GM18498 (cell line): ENCODE measurements around the gene LPCAT2.

Experiments used
- ATAC-seq: cut with Tn5 transposase; IDR thresholded peaks from one replicate; pipeline ENCODE4 v1.9.1; 2021; ENCODE audit warnings: mild to moderate bottlenecking, moderate library complexity; ENCODE audit not compliant: unreplicated experiment

LPCAT2 gene

GRCh38 chr16:55480228-55480655 lies 28.6 kb upstream of the LPCAT2 start:
- ATAC-seq: no peak

DNA sequence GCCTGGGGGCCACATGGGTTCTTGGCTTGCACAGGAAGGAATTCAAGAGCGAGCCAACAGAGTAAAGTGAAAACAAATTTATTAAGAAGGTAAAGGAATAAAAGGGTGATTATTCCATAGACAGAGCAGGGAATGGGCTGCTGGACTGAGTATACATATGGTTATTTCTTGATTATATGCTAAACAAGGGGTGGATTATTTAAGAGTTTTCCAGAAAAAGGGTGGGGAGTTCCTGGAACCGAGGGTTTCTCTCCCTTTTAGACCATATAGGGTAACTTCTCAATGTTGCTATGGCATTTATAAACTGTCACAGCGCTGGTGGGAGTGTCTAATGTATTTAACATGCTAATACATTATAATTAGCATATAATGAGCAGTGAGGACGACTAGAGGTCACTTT lies 27.8 kb upstream of the LPCAT2 start:
- no peak for ATAC-seq

- no peak for ATAC-seq
Measured at GRCh38 chr16:55482056-55482455, 26.8 kb upstream of the LPCAT2 start.

DNA sequence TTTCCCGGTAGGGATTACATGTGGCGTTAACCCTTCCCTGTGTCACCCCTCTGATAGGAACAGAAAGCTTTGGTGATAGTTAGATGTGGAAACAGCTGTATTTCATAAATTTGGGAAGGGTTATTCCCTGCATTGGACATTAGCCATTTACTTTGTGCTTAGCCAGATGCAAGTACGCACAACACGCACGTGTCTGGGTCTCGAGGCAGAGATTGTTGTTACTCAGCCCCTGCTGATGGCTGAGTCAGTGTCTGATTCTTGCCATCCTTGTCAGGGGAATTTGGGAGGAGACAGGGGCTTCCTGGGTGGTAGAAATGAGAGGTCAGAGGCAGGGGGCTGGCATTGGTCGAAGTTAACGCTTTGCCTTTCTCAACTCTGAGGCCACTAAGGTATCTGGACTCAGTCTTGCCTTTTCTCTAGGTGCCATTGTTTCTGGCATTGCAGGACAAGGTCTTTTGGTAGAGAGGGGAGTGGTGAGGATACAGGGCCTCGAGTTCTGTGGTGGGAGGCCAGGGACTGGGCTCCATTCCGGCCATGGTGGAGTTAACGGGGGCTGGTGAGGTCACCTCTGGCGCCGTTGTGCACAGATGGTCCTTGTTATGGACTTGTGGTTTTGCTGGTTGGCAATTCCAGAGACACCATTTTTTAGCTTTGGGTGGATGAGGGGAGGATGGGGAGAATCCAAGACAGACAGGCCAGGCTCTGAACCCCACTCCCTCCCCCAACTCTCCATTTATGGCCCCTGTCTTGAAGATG lies 21.6 kb upstream of the LPCAT2 start:
- no peak for ATAC-seq

DNA sequence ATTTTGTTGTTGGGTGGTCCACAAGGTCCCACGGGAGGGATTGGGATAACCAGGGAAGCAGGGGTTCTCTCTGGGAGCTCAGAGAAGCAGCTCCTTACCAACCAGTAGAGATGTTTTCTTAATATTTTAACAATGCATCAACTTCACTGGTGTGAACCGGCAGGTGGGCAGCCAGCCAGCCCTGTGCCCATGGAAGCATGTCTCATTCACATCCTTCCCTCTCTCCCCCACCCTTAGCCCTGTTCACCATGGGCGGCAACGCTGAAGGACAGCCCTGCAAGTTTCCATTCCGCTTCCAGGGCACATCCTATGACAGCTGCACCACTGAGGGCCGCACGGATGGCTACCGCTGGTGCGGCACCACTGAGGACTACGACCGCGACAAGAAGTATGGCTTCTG lies 20.6 kb upstream of the LPCAT2 start:
- no peak for ATAC-seq

DNA sequence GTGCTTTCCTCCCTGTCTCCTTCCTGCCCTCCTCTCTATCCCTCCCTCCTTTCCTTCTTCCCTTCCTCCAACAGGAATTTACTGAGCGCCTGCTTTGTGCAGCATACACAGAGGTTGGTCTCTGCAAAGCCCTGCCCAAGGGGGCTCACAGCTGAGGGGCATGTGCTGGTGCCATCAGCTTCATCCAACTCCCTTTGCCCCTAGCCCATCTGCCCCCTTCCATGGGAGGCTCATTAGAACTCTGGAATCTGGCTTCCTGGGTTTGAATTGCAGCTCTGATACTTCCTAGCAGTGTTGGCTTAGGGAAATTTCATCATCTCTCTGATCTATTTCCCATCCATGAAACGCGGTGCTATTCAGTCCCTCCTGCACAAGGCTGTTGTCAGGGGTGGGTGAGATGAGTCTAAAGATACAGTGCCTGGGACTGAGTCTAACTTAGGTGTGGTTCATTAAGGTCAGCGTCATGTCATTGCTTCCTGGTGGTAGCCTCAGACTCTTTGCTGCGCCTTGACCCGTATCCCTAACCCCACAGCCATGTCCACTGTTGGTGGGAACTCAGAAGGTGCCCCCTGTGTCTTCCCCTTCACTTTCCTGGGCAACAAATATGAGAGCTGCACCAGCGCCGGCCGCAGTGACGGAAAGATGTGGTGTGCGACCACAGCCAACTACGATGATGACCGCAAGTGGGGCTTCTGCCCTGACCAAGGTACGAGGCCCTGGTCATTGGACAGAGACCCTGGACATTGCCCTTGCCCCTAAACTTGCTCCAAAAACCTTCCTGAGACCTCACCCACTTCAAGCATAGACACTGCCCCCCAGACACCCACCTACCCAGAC lies 19.5 kb upstream of the LPCAT2 start:
- no peak for ATAC-seq

GRCh38 chr16:55489956-55490265 lies 19.0 kb upstream of the LPCAT2 start:
- ATAC-seq: no peak

- ATAC-seq: no peak
Measured at GRCh38 chr16:55490301-55490700, 18.6 kb upstream of the LPCAT2 start.

DNA sequence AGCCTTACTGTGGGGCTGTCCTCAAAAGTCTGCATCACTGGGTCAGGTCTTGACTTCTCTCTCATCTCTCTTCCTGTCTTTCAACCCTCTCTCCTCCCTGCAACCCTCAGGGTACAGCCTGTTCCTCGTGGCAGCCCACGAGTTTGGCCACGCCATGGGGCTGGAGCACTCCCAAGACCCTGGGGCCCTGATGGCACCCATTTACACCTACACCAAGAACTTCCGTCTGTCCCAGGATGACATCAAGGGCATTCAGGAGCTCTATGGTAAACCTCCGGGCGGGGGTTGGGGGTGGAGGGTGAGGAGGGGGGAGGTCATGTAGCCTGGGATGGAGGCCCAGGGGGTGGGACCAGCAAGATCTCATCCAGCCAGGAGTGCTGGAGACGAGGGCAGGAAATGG lies 17.2 kb upstream of the LPCAT2 start:
- ATAC-seq: no peak

- ATAC-seq: no peak
Measured at GRCh38 chr16:55492756-55493380, 16.0 kb upstream of the LPCAT2 start.

- no peak for ATAC-seq
Measured at GRCh38 chr16:55494994-55495421, 13.9 kb upstream of the LPCAT2 start.

- no peak for ATAC-seq
Measured at GRCh38 chr16:55495616-55496289, 13.1 kb upstream of the LPCAT2 start.

DNA sequence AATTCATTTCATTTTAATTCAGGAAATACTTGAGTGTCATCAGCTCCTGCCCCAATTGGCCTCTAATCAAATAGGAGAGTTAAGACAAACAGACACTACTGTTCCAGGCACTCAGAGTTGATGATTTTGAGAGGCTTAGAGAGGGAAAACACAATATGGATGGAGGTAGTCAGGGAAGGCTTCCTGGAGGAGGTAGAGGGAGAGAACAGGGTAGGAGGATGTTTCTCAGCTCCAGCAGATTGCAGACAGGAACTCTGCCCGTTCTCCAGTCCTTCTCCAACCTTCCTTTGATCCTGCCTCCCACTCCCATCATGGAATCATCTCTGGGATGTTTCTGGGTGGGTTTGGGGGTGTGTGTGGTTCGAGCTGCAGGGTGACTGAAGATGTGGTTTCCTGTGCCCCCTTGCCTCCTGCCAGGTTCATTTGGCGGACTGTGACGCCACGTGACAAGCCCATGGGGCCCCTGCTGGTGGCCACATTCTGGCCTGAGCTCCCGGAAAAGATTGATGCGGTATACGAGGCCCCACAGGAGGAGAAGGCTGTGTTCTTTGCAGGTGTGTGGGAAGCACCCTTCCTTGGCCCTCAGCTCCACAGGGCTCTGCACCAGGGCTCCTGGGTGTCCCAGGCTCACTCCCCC lies 12.2 kb upstream of the LPCAT2 start:
- no peak for ATAC-seq

DNA sequence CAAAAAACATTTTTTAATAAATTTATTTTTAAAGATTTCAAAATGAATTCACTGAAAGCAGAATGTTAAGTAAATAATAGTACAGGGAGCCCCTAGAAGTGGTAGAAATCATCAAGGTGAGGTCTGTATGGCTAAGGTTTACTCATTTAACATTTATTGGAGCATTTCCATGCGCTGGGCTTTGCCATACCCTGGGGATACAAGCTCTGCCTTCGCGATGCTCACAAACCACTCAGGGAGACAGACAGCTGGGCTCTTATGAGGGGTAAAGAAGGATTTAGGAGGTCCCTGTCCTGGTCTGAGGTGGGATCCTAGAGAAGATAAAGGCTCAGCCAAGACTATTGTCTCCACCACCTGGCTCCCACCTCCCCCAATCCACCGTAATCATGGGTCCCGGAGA lies 11.3 kb upstream of the LPCAT2 start:
- no peak for ATAC-seq

DNA sequence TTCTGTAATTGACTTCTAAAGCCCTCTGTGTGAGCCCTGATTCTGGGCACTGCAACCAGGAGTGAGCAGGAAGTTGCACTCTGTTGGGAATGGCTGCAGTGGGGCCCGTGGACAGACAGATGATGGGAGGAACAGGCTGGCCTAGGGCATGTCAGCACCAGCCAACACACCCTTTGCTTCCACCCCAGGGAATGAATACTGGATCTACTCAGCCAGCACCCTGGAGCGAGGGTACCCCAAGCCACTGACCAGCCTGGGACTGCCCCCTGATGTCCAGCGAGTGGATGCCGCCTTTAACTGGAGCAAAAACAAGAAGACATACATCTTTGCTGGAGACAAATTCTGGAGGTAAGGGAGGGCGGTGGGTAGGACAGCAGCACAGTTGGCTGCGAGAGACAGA lies 10.8 kb upstream of the LPCAT2 start:
- no peak for ATAC-seq

DNA sequence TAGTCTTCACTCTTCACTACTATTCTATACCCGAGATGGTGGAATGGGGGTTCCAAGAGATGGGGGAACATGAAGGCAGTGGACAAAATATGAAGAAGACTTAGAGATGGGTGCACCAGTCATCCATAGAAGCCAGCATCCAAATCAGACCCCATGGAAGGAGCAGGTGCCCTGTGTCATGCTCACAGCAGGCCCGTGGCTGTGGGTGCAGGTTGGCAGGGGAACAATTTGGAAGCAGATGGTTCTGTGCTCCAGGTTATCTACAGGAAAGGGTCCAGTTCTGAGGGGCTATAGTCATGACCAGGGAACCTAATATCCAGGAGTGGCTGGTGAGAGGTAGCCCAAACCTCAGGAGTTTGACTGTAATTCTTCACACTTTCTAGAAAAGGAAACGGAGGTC lies 9.6 kb upstream of the LPCAT2 start:
- ATAC-seq: no peak

DNA sequence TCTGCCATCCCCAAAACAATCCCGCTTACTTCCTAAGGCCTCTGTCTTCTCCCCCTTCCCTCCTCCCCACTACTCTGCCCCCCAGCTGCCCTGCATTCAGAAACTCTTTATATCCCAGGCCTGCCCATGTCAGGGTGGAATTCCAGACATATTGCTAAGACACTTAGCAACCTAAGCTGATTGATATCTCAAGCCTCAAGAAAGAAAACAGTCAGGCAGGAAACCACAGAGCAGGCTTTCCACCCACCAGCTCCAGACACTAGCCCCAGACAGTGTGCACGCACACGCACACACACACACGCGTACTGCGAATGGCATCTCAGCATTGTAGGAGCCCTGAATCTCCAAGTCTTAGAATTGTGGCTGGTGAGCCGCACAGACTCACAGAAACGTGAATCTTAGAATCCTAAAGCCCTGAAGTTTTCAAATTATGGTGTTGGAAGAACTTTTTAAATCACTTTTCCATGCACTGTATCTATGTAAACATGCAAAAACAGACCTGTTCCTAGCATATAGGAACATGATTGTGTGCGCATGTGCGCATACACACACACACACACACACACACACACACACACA lies 8.8 kb upstream of the LPCAT2 start:
- ATAC-seq: no peak

- ATAC-seq: no peak
Measured at GRCh38 chr16:55500530-55501011, 8.3 kb upstream of the LPCAT2 start.

DNA sequence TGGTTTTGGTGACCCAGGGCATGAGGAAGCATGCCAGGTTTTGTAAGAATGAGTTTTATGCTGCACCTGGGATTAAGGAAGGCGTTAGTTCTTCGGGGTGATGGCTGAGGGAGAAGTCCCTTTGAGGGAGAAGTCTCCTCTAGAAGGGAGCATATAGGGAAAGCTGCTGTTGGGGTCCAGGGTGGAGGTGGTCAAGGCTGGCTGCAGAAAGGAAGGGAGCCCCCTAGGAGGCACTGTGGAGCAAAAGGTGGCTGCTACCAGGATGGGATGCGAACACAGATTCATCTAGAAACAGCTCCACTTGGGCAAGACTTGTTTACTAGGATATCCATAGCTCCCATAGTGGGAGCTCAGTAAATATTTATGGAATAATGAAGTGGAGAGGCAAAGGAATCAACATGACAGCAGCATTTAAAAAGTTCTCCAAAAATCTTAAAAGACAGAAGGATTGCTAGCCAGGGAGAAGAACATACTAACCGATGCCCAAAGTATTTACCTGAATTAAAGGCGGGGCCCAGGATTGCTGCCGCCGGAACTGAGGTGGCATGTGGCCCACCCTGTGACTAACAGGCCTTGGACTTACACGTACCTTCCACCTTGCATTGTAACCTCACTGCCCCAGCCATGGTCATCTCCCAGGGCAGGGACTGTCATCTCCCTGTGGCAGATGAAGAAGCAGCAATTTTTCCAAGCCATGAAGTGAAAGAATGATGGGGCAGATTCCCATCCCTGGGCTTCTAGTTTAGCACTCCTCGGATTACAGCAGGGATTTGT lies 7.1 kb upstream of the LPCAT2 start:
- ATAC-seq: no peak
